ENCODE results near the gene CEP112.

The CEP112 gene

GRCh38 chr17:65665966-65666365 is 526.0 kb downstream of the CEP112 start:
- DNase-seq = no peak

- DNase-seq = no peak
Observed at GRCh38 chr17:65664696-65665095, 527.2 kb downstream of the CEP112 start.

DNA sequence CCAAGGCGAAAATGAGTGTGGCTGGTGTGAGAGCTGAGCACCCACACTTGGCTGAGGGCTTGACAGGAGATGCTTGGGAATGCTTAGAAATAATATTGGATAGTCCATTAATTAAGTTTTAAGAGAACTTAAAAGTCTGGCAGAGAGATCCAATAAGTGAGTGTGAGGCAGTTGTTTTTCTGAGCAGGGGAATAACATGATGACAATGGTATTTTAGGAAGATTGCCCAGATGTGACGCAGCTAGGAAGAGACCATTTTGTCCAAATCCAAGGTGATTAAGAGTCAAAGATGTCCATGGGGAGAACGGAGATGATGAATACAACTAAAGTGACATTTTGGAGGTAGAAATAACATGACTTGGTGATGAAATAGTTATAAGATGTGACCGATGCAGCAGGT is 527.7 kb downstream of the CEP112 start:
- DNase-seq = no peak

GRCh38 chr17:65662196-65662595 is 529.7 kb downstream of the CEP112 start:
- no peak for DNase-seq

GRCh38 chr17:65660947-65661346 is 531.0 kb downstream of the CEP112 start:
- no peak for DNase-seq

DNA sequence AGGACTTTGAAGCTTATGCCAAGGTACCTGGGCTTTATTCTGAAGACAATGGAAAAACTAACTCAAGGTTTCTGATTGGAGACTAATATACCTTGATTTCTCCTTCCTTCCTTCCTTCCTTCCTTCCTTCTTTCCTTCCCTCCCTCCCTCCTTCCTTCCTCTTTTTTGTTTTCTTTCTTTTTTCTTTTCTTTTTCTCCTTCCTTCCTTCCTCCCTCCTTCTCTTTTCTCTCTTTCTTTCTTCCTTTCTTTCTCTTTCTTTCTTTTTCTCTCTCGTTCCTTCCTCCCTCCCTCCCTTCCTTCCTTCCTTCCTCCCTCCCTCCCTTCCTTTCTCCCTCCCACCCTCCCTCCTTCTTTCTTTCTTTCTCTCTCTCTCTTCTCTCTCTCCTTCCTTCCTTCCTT is 531.9 kb downstream of the CEP112 start:
- DNase-seq = no peak

DNA sequence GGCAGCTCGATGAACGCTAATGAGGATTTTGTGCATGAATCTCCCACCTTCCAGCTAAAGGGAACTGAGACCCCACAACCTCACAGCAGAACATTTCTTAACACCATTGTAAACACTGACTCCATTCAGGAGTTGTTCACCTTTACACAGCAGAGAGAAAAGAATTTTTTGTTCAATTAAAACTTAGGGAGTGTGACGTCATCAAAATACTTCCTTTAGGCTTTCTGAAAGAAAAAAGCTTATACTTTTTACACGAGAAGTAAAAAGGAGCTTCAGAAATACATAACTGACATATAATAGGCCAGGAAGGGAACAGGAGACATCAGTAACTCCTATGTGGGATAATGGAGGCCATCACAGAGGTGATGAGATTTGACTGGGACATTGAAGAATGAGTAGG is 532.4 kb downstream of the CEP112 start:
- no peak for DNase-seq

DNA sequence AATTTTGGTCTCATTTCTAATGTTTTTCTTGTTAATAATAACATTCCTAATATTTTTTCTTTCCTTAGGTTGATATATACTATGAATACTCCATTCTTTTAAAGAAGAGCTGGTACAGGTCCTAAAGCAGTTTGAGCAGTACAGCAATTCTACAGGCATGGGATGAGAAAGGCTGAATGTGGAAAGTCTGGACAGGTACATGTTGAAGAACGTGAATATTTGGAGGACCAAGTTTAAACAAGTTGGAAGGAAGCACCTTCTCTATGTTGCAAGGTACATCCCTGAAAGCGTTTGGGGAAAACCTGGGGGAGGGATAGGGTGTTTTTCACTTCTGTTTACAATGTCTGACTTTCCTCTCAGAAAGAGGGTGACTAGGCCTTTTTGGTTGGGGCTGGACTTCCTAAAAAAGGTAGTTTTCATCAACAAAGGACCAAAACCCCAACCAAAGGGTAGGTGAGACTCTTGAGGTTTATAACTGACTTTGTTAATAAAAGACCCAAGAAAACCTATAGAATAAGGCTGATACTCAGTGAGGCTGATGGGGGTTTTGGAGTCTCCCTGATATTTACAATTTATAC is 534.6 kb downstream of the CEP112 start:
- no peak for DNase-seq

- DNase-seq = no peak
Observed at GRCh38 chr17:65656390-65657250, 535.3 kb downstream of the CEP112 start.

GRCh38 chr17:65655706-65656105 is 536.2 kb downstream of the CEP112 start:
- no peak for DNase-seq

- no peak for DNase-seq
Observed at GRCh38 chr17:65644545-65644944, 547.4 kb downstream of the CEP112 start.

DNA sequence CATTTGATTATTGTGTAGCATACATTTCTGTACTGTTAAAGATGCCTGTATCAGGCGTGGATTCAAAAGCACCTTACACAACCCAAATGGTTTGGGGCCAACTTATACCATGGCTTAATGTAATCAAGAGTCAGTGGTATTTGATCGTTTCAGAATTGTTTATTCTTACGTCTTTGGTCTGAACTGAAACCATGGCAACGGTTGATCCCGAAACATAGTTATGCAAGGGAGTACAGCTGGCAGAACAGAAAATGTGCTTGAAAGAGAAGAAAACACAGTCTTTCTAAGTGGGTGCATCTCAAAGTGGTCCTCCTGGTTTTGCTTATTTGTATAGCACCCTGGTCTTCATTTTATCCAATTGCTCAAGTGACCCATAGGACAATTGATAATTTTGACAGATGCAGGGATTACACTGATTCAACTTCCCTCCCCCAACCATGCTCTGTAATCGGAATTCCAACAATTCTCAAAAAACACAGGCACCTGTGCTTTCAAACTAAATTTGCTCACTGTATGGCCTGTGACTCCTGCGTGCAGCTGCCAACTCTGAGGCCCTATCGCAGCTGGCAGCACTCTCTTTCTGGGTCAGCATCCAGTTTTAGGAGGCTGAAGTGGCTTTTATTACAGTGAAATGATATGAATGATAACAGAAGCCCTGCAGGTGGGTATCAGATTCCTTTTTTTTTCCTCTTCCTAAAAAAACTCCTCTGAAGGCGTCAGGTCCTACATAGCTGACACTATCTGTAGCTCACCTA is 553.5 kb downstream of the CEP112 start:
- no peak for DNase-seq

GRCh38 chr17:65637786-65638185 is 554.1 kb downstream of the CEP112 start:
- DNase-seq = no peak

DNA sequence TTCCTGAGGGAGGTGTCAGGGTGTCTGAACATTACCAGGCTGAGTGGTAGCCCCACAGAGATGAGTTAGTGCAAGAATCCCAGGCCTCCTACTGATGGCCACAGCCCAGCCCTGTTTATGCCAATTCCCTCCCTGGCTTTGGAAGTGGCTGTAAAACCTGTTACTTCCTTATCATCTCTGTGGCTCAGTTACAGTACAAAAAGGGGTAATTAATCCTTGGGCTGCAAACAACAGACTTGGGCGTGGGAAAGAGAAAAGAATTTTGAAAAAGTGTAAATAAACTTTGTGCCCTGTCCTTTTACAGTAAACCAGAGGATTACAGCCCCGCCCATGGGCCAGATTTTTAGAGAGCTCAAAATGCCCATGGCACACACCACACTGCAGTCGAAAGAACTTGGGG is 557.4 kb downstream of the CEP112 start:
- DNase-seq = no peak

- DNase-seq = no peak
Observed at GRCh38 chr17:65633988-65634387, 557.9 kb downstream of the CEP112 start.

DNA sequence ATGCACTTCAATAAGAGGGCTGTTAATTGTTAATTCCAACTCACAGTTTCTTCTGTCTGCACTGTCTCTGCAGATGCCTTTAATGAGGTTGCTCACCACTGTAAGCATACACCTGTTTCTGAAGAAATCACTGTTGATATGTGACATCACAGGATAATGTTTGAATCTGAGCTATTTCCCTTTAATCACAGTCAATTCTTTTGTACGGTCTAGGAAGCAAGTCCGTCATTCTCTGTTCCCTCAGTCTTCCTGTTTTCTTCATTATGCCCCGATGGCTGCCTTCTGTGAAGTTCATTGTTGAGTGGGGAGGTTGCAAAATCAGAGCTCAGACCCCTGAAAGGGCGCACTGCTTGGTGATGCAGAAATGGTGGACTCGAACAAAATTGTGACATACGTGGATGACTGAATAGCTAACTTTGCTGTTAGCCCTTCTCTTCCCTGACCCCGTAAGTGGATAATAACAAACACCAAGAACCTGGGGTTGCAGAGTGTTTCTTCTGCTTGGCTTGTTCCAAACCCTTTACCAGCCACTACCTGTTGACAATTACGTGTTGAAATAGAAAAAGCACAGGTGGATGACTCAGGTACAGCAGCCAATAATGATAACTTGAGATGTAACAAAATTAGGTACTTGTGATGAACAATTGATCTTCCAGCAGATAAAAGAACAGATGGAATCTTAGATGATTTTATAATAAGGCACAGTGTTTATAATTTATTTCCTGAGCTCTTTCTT is 558.6 kb downstream of the CEP112 start:
- no peak for DNase-seq

- DNase-seq = no peak
Observed at GRCh38 chr17:65630502-65630901, 561.4 kb downstream of the CEP112 start.

GRCh38 chr17:65629234-65629690 is 562.7 kb downstream of the CEP112 start:
- DNase-seq = no peak

- DNase-seq = no peak
Observed at GRCh38 chr17:65628644-65629036, 563.3 kb downstream of the CEP112 start.

DNA sequence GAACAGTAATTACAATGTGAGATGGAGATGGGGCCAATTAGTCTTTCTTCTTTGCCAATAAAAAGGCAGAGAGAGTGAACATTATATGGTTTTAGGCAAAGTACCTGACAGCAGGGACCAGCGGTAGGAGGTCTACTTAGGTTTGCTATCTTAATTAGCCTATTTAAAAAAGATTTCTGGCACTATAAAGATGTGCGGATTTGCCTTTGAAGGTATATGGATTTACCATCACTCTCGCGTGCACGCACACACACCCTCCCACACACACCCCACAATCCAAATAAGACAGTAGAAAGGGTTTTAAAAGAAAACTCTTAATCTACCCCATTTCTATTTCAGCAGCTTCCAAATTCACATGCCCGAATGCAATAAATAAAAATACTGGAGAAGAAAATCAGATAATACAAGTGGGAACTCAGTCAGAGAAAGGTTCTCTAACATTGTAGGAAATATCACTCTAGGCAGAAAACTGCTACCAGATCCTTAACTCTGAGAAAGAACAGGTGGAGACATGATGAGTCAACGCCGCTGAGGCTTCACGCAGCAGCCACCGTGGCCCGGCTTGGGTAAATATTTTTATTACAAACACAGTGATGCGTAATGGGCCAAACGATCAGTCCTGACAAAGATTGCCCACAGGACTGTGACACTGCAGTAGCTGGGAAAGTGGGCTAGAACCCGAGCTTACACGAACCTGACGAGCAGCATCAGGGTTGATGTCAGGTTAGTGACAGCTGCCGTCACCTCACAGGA is 563.9 kb downstream of the CEP112 start:
- no peak for DNase-seq

- no peak for DNase-seq
Observed at GRCh38 chr17:65627108-65627507, 564.8 kb downstream of the CEP112 start.

DNA sequence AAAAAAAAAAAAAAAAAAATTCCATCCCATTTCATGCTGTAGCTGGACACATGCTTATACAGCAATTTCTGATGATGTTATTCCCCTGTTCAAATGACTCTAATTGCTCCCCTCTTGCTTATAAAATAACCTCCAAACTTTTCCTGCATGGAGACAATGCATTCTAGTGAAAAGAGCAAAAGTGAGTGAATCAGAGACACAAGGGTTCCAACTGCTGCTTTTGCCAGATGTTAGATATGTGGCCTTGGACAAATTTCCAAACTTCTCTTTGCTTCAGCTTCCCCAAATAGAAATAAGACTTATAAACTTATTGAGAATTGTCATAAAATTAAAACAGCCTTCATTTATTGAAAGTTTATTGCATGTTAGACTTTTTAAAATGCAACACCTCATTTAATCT is 565.5 kb downstream of the CEP112 start:
- no peak for DNase-seq
